GM21529 (cell line): ENCODE measurements around the gene SLCO4A1.

Experiments
- ATAC-seq: cut with Tn5 transposase; IDR thresholded peaks from one replicate; pipeline ENCODE4 v1.9.1; 2021; ENCODE audit not compliant: unreplicated experiment

Gene SLCO4A1

DNA sequence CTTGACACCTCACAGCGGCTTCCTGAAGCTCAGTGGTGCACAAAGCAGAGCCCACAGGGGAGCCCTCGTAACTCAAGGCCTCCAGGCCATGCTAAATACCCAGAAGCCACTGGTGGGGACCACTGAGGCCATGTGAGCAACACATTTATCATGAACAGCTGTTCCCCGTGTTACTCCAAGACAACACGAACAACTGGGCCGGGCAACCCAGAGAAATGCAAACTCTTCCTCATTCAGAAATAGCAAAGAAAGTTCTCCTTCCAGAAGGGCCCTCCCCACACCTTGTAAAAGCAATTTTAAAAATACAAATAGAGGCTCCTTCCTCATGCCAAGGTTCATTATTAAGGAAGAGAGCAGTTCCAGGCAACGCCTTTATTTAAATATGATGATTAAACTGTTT lies 36.3 kb upstream of the SLCO4A1 start:
- ATAC-seq: no peak

DNA sequence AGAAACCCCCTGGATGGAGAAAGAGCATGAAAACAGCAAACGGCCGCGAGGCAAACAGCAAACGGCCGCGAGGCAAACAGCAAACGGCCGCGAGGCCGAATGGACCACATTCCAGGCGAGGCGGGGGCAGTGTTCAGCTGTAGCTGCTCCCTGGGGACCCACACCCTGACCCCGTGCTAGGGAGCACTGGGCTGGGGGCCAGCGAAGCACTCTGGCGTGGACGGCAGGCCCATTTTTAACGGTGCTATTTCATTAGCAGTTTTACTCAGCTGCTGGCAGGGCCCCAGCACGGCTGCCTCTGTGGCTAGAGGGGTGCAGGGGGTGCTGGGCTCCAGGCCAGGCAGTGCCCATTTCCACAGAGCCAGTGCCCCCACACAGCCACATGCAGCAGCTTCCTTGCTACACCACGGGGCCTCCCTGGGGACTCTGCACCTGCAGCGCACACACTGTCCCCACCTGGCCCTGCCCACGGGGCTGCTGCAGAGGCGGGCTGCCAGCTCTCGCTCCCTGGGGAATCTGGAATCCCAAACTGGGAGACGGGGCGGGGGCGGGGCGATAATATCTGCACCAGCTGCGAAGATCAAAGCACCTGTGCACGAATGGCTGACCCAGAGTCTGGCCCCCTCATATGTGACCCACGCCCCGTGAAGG lies 35.6 kb upstream of the SLCO4A1 start:
- no peak for ATAC-seq

DNA sequence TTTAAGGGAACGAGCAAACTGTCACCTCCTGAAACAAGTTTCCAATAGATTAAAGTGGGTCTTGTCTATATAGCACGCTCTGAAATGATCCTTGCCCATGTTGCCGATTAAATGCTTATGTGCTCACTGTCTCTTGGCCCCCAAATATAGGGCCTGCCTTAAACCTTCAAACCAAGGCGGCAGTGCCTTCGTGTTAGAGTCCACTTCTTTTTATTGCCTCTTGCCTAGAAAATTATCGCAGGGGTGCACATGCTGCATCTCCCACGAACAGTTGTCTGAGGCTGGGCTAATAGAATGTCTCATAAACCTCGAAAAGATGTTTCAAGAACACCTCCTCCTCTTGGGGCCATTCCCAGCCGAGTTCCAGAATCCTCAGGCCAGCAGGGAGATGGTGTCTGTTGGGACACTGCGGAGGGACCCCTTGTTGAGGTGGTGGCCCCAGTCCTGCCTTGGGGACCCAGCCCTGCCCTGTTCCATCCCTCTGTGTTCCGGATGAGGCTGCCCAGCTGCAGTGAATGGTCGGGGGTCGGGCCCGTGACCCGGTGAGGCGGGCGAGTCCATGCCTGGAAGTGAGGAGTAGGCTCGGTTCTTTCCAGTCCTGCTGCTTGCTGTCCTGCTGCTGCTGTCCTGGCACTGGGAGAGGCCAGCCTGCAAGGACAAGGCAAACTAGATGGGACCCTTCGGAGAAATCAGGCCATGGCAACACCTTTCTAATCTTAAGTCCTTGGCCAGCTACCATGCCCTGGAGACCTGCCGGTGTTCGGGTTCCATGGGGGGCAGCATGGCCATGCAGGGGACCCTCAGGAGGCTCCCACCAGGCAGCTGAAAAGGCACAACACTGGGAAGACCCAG lies 34.7 kb upstream of the SLCO4A1 start:
- ATAC-seq: no peak

DNA sequence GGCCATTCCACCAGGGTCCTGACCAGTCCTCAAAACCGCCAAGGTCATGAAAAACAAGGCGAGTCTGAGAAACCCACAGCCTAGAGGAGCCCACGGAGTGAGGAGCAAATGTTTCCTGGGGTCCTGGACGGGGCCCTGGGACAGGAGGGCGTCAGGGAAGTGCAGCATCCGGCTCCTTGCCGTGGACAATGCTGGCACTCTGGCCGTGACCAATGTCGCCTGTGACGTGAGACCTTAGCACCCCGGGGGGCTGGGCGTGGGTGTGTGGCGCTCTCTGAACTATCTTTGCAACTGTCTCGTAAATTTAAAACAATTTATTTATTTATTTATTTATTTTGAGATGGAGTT lies 34.1 kb upstream of the SLCO4A1 start:
- no peak for ATAC-seq

- ATAC-seq: no peak
These were observed 33.0 kb upstream of the SLCO4A1 start for GRCh38 chr20:62609279-62609720.

- no peak for ATAC-seq
These were observed 32.2 kb upstream of the SLCO4A1 start for GRCh38 chr20:62609811-62610757.

GRCh38 chr20:62611012-62611411 lies 31.3 kb upstream of the SLCO4A1 start:
- no peak for ATAC-seq

DNA sequence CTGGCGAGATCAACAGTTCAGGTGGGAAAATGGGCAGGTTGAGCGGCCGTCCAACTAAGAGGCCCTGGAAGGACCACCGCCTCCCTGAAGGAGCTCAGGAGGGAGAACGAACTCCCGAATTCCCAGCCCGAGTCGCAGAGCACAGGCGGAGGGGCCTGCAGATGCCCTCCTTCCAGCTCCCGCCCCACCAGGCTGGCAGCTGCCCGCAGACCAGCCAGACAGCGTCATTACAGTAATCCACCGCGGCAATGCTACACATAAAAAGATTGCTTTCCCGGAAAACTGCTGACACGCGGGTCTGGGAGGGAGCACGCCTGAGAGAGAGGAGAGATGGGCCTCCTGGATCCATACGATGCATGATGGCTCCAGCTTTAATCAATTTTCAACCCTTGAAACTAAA lies 30.5 kb upstream of the SLCO4A1 start:
- no peak for ATAC-seq

DNA sequence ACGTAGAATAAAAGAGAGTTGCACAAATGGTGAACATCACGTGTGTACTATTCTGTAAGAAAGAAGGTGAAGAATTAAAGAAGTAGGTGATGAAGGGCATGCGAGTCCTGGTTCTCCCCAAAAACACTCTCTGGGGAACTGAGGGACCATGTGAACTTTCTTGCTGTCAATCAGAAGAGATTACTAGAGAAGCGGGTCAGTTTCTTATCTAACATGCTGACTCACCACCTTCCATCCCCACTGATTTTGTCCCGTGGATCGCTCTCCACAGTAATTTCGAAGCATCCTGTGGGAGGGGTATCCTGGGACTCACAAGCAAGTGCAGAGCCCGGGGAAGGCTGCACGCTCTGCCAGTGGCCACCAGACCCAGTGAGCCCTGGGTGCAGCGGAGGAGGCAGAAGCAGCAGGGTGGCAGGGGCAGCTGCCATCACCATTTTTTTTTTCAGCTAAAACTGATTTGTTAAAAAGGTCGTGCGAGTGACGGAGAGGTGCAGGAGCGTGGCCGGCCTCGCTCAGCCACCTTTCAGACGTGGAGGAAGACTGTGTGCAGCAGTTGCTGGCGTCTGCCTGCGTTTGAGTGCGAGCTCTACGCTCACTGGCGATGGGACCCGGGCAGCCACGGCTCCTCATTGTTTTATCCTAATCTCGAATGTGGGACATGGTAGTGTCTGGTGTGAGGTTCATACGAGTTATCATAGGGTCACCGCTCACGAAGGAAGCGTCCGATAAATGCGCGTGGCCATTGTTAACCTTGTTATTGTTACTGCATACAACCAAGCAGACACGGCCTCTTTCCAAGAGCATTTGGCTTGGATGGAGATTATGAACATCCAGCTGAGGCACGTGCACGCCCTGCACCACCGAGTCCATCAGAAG lies 28.0 kb upstream of the SLCO4A1 start:
- no peak for ATAC-seq

GRCh38 chr20:62614961-62615680 lies 27.2 kb upstream of the SLCO4A1 start:
- no peak for ATAC-seq

- ATAC-seq: no peak
These were observed 26.5 kb upstream of the SLCO4A1 start for GRCh38 chr20:62615750-62616251.

DNA sequence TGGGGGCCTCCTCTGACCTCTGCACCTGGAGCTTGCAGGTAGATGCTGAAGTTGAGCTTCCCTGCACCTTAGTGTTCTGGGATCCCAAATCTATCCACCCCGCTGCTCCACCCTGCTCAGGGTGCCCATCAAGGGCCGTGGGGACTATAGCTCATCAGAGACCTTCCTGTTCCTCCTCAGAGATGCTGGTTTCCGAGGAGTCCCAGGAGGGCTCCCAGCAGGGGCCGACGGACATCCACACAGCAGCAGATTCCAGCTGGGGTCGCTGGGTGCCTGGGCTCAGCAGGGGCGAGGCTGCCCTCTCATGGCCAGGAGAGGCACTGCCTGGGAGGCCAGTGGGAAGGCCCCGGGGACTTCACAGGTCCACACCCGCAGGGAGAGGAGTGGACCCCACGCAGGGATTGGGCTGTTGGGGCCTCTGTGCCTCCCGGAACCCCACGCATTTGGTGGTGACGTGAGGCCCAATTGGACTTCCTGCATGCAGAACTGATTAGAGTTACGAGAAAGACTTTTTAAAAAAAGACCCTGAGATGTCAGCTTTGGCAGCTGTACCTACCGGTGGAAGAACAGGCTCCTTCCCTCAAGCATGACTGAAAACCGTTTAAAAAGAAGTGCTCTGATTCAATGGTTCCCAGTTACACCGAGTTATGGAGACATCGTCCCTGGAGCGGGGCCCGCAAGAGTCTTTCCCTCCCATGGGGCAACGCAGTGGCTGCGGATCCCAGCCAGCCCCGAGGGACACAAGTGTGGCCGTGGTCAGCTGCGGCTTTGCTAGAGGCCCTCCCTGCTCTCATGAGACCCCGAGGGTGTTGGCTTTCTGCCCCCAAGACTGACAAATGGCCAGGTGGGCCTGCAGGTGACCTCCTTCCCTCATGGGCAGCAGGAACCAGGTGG lies 25.3 kb upstream of the SLCO4A1 start:
- peak; percentile 52 for ATAC-seq

DNA sequence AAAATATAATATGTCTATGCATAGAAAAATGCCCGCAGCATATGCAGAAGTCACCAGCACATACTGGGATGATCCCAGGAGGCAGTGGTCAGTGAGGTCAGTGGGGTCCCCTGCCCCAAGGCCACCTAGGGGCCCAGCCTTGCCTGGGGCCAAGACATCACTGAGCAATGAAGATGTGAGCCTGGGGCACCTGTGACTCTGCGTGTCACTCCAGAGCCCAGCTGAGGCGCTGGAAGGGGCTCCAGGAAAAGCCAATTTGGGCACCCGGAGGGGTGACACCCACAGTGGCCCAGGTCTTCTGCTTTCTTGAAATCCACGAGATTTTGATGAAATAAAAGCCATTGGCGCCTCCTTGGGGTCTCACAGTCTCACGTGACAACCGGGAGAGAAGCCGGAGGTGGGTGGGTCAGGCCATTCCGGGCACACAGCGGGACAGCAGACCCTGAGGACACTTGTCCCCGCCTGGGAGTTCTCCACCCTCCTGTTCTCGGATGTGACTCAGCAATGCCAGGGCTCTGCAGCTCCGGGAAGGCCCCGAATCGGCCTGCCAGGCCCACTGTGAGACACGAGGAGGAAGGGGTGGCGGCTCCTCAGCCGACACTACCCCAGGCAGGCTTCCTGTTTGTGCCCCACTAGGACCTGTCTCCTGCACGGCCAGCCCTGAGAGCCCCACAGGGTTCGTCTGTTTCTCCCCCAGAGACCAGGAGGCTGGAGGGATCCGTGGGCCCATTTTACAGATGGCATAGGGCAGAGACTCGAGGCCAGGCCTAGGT lies 24.4 kb upstream of the SLCO4A1 start:
- peak; percentile 29 for ATAC-seq

DNA sequence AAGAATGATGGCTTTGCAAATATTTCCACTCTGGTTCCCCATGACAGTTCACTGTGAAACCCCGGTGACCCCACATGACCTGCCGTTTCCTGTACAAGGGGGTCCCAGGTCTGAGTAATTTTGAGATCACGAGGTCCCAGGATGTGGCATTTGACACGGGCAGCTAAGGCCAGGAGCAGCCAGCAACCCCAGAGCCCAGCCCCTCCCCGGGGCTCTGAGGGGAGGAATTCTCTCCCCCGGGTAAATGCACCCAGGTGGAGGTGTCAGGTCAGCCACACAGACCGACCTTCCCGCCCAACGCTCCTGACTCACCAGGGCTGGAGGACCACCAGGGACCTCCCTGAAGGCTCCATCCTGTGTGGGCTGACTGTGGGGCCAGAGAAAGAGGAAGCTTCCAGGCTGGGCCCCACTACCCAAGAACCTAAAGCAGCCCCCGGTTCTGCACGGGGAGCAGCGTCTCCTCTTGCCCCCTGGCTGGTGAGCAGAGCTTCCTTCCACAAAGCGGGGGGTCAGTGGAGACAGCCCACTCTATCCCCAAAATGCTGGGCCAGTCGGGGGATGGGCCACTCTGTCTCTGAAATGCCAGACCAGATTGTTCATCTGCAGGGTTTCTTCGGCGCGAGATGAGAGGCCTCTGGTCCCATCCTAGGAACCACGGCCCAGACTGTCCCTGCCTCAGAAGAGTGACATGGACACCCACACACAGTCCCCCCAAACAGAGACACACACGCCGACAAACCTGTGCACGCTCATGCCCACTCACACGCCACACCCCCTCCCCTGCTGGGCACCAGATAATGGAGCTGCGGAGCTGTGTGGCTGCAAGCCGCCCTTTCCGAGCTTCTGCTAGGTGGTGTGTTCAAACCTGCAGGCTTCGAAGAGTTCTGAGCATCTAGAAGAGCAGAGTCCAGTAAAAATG lies 23.4 kb upstream of the SLCO4A1 start:
- peak; percentile 49 for ATAC-seq

DNA sequence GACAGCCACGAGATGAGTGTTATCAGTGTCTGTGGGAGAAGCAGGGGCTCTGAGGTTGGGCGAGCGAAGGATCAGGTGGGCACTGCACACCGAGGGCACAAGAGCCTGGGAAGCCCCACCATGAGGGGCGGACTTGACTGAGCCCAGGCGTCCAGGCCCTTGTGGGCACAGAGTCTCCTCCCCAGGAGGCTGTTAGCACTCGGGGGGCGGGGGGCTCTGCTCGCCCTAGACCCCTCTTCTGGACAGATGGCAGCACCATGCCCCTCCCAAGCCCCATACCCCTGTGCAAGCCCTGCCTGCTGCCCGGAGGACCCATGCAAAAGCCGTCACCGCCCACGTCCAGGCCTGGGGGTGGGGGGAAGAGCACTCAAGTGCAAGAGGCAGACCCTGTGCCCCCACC lies 21.7 kb upstream of the SLCO4A1 start:
- ATAC-seq: no peak

DNA sequence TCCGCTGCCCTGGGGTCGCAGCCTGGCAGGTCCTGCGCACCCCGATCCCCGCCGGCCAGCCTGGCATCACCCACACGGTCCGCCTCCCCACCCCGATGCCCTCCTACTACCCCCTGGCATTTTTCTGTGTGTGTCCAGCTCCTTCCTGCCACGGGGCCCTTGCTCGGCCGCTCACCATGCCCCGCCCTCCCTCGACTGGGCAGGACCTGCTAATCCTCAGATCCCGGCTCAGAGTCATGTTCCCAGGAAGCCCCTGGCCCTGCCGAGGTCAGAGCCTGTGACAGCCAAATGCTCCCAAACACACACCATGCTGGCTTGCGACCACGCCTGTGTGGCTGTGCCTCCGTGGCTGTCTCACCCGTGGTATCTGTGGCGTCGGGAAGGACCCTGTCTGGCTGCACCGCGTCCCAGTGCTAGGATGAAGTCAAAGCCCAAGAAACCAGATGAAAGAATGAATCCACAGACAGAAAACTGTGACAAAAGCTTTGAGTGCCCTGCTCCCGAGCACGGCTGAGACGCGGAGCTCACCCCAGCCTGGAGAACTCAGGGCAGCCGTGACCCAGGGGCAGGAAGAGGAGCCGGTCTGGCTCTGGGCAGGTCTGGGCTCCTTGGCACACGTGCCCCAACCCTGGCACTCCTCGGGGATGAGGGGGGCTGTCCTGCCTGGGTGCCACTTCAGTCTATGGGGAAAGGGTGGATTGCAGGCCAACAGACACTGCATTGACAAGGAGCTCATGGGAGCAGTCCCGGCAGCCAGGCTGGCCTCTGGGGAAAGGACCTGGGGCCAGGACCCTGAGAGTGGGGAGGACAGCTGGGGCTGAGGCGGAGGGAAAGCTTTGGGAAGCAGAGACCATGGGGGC lies 20.8 kb upstream of the SLCO4A1 start:
- no peak for ATAC-seq
